Measurements from ENCODE around the gene KCTD16.

GRCh38 chr5:144141585-144141984 is 29.1 kb upstream of the KCTD16 start:
- TF ChIP-seq CTCF (IDR thresholded peaks at IDR 0.05) (no peak), POLR2A (IDR thresholded peaks at IDR 0.05) (no peak)

Measured in upper lobe of left lung (tissue), 4 donors.